ENCODE measurements around the gene VHLL.
"Not testable (repeated sequence)": the region's sequence is repeated elsewhere in the genome, so short reads cannot be mapped to it uniquely, and the experiment has no call there.

Gene VHLL

DNA sequence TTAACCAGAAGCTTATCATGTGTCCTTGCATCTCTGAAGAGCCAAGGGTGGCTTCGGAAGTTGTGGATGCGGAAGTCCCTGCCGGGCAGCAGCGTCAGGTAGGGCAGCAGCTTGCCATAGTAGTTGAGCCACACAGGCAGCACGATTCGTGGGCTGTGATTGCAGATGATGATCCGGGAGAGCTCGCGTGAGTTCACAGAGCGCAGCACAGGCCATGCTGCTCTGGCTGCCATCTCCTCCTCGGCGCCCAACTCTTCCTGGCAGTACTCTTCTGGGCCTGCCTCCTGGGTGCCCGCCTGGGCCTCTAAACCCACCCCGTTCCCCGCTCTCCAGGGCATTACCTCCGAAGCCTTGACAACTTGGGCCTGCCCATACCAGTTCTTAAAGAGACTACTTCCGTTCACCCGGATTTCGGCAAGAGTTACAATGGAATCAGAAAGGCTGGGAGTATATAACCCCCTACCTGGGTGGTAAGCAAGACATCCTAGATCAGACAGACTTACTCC is at the start of gene VHLL:
TSS of gene VHLL (minus strand) at position 456 of the 506 bp plus-strand sequence. CDS start at position 338, 118 bp downstream.
- no peak within 1 kb of the TSS for H2AFZ ChIP-seq (ENCODE audit: low read length)
- no peak within 1 kb of the TSS for H3K9ac ChIP-seq (ENCODE audit: low read length)
- no peaks in the 10 kb centered on the region for H3K9me3 ChIP-seq (replicated peaks; ENCODE audit: insufficient read depth, low read length)
- H3K27me3 ChIP-seq (replicated peaks; ENCODE audit: insufficient read depth, low read length): no peaks in the 10 kb centered on the region
- no peak for TF ChIP-seq EZH2phosphoT487 (IDR thresholded peaks at IDR 0.05; ENCODE audit: low read length)
- TF ChIP-seq, protein P1, sequence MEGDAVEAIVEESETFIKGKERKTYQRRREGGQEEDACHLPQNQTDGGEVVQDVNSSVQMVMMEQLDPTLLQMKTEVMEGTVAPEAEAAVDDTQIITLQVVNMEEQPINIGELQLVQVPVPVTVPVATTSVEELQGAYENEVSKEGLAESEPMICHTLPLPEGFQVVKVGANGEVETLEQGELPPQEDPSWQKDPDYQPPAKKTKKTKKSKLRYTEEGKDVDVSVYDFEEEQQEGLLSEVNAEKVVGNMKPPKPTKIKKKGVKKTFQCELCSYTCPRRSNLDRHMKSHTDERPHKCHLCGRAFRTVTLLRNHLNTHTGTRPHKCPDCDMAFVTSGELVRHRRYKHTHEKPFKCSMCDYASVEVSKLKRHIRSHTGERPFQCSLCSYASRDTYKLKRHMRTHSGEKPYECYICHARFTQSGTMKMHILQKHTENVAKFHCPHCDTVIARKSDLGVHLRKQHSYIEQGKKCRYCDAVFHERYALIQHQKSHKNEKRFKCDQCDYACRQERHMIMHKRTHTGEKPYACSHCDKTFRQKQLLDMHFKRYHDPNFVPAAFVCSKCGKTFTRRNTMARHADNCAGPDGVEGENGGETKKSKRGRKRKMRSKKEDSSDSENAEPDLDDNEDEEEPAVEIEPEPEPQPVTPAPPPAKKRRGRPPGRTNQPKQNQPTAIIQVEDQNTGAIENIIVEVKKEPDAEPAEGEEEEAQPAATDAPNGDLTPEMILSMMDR (IDR thresholded peaks at IDR 0.05; ENCODE audit: low read length): no peak
- no peak for TF ChIP-seq EZH2 (optimal IDR thresholded peaks at IDR 0.05; ENCODE audit: low read depth, low read length)
- no peaks in the 10 kb centered on the region for H3F3A ChIP-seq (ENCODE audit: insufficient read depth, low read length)
- no peaks in the 10 kb centered on the region for H3K9me2 ChIP-seq (replicated peaks; ENCODE audit: insufficient read depth, low read length)
- no peak within 1 kb of the TSS for H3K4me3 ChIP-seq (ENCODE audit: low read length)
- H4K20me1 ChIP-seq (ENCODE audit: insufficient read depth, low read length): no peaks in the 10 kb centered on the region
- DNase-seq: no peak
- peaks cover 10% of the 10 kb centered on the region; the same call in 1 of the 2 replicates for H3K4me1 ChIP-seq (ENCODE audit: low read length)
- H3K79me2 ChIP-seq (ENCODE audit: low read length): peaks cover 9% of the 10 kb centered on the region
- no peak within 1 kb of the TSS for H3K4me2 ChIP-seq (ENCODE audit: low read depth, low read length)
- H3K36me3 ChIP-seq (replicated peaks; ENCODE audit: insufficient read depth, low read length): no peaks in the 10 kb centered on the region
- H3K27ac ChIP-seq (ENCODE audit: low read length): no peak within 1 kb of the TSS

DNA sequence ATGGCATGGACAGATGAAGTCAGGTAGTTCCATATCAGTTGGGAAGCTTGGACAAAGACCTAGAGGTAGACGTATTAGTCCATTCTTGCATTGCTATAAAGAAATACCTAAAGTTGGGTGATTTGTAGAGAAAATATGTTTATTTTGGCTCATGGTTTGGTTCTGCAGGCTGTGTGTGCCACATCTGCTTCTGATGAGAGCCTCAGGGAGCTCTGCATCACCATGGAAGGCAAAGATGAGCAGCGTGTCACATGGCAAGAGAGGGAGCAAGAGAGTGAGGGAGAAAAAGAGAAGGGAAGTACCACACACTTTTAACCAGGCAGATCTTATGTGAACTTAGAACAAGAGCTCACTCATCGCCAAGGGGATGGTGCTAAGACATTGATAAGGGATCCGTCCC is 48.2 kb upstream of the VHLL start:
- no peak overlapping the region for H3K9ac ChIP-seq (ENCODE audit: low read length)
- H4K20me1 ChIP-seq (ENCODE audit: insufficient read depth, low read length): no peaks in the 10 kb centered on the region
- no peaks in the 10 kb centered on the region for H3F3A ChIP-seq (ENCODE audit: insufficient read depth, low read length)
- DNase-seq: no peak
- H3K79me2 ChIP-seq (ENCODE audit: low read length): no peaks in the 10 kb centered on the region
- H3K4me3 ChIP-seq (ENCODE audit: low read length): no peak overlapping the region
- H3K4me2 ChIP-seq (ENCODE audit: low read depth, low read length): no peak overlapping the region
- no peaks in the 10 kb centered on the region for H3K9me2 ChIP-seq (replicated peaks; ENCODE audit: insufficient read depth, low read length)
- no peak overlapping the region for H2AFZ ChIP-seq (ENCODE audit: low read length)
- H3K27me3 ChIP-seq (replicated peaks; ENCODE audit: insufficient read depth, low read length): no peaks in the 10 kb centered on the region
- no peaks in the 10 kb centered on the region for H3K36me3 ChIP-seq (replicated peaks; ENCODE audit: insufficient read depth, low read length)
- no peak overlapping the region for H3K27ac ChIP-seq (ENCODE audit: low read length)
- H3K9me3 ChIP-seq (replicated peaks; ENCODE audit: insufficient read depth, low read length): no peaks in the 10 kb centered on the region
- H3K4me1 ChIP-seq (ENCODE audit: low read length): no peaks in the 10 kb centered on the region
- no peak for TF ChIP-seq EZH2phosphoT487 (IDR thresholded peaks at IDR 0.05; ENCODE audit: low read length)
- TF ChIP-seq, protein P1 (IDR thresholded peaks at IDR 0.05; ENCODE audit: low read length): no peak
- no peak for TF ChIP-seq EZH2 (optimal IDR thresholded peaks at IDR 0.05; ENCODE audit: low read depth, low read length)

GRCh38 chr1:156346636-156347035 is 47.5 kb upstream of the VHLL start:
- no peak overlapping the region for H3K4me2 ChIP-seq (ENCODE audit: low read depth, low read length)

GRCh38 chr1:156346035-156346434 is 46.9 kb upstream of the VHLL start:
- H4K20me1 ChIP-seq (ENCODE audit: insufficient read depth, low read length); H3K9ac ChIP-seq (ENCODE audit: low read length); H3K4me2 ChIP-seq (ENCODE audit: low read depth, low read length); H3K27me3 ChIP-seq (replicated peaks; ENCODE audit: insufficient read depth, low read length); H3K4me3 ChIP-seq (ENCODE audit: low read length); DNase-seq; H3K9me2 ChIP-seq (replicated peaks; ENCODE audit: insufficient read depth, low read length); H3K79me2 ChIP-seq (ENCODE audit: low read length); H3K9me3 ChIP-seq (replicated peaks; ENCODE audit: insufficient read depth, low read length); H2AFZ ChIP-seq (ENCODE audit: low read length); H3K4me1 ChIP-seq (ENCODE audit: low read length); H3K27ac ChIP-seq (ENCODE audit: low read length); H3F3A ChIP-seq (ENCODE audit: insufficient read depth, low read length); H3K36me3 ChIP-seq (replicated peaks; ENCODE audit: insufficient read depth, low read length): not testable (repeated sequence)

More at GRCh38 chr1:156346636-156347035, 47.5 kb upstream of the VHLL start:
- Histone ChIP-seq H4K20me1 (ENCODE audit: insufficient read depth, low read length) (no peaks in the 10 kb centered on the region), H3K9me3 (replicated peaks; ENCODE audit: insufficient read depth, low read length) (no peaks in the 10 kb centered on the region), H3K9me2 (replicated peaks; ENCODE audit: insufficient read depth, low read length) (no peaks in the 10 kb centered on the region), H3K4me3 (ENCODE audit: low read length) (no peak overlapping the region), H3K79me2 (ENCODE audit: low read length) (no peaks in the 10 kb centered on the region), H2AFZ (ENCODE audit: low read length) (no peak overlapping the region), H3K9ac (ENCODE audit: low read length) (no peak overlapping the region), H3F3A (ENCODE audit: insufficient read depth, low read length) (no peaks in the 10 kb centered on the region), H3K27me3 (replicated peaks; ENCODE audit: insufficient read depth, low read length) (no peaks in the 10 kb centered on the region), H3K4me1 (ENCODE audit: low read length) (no peaks in the 10 kb centered on the region), H3K27ac (ENCODE audit: low read length) (no peak overlapping the region), H3K36me3 (replicated peaks; ENCODE audit: insufficient read depth, low read length) (no peaks in the 10 kb centered on the region)
- DNase-seq: no peak
- TF ChIP-seq EZH2 (optimal IDR thresholded peaks at IDR 0.05; ENCODE audit: low read depth, low read length) (no peak), EZH2phosphoT487 (IDR thresholded peaks at IDR 0.05; ENCODE audit: low read length) (no peak)
- TF ChIP-seq, protein P1 (IDR thresholded peaks at IDR 0.05; ENCODE audit: low read length): no peak

All from MM.1S (cell line).